ENCODE data around the gene EXOC4.
A peak's percentile ranks its signal among the peaks of the same experiment; 100 is the strongest.
"Not testable (repeated sequence)": the region's sequence is repeated elsewhere in the genome, so short reads cannot be mapped to it uniquely, and the experiment has no call there.

The EXOC4 gene

DNA sequence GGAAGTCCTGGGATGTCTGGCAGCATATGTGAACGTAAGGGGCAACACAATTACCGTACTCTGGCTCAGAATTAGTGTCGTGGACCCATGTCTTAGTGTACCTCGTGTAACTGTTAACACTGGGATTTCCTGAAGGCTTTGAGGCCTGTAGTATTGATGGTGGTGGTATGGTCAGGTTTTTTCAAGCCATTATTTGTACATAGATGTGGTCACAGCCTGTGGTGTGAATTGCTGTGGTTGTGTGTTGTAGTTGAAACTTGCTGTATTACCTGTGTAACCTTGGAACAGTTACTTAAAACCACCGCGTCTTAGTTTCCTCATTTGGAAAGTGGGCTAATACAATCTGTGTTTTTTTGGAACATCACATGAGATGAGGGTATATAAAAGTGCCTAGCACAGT, 5.3 kb downstream of the EXOC4 start:
- ATAC-seq (peak; percentile 72), DNase-seq (no peak)
- Mint-ChIP-seq H3K27ac (no peak overlapping the region), H3K9me3 (no peaks in the 10 kb centered on the region), H3K27me3 (no peaks in the 10 kb centered on the region), H3K4me3 (no peak overlapping the region), H3K4me1 (peaks cover 46% of the 10 kb centered on the region)

- H3K27me3 Mint-ChIP-seq = no peaks in the 10 kb centered on the region
Observed at GRCh38 chr7:133265821-133266220, 12.9 kb downstream of the EXOC4 start.

DNA sequence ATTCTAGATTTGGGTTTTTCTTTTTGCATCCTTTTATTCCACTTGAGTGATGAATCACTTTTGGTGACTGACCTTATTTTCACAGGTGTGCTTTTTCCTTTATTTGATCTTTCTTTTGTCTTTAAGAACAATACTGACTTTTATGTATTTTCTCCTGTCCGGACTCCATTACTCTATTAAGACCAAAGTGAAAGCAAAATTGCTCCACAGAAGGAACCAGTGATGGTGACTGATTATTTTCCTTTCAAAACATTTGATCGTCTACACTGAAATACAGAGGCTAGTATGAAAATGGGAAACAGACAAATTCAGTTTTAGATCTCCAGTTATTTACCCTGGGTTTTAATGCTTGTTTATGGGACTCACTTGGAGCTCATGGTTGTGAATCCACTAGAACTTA, 15.5 kb downstream of the EXOC4 start:
- no peak overlapping the region for H3K4me3 Mint-ChIP-seq
- H3K27me3 Mint-ChIP-seq = no peaks in the 10 kb centered on the region
- no peaks in the 10 kb centered on the region for H3K9me3 Mint-ChIP-seq
- ATAC-seq (no peak), DNase-seq (no peak)
- H3K27ac Mint-ChIP-seq = no peak overlapping the region
- peaks cover 25% of the 10 kb centered on the region for H3K4me1 Mint-ChIP-seq

More at GRCh38 chr7:133265821-133266220, 12.9 kb downstream of the EXOC4 start:
- H3K27ac Mint-ChIP-seq = no peak overlapping the region
- no peak for DNase-seq
- no peaks in the 10 kb centered on the region for H3K9me3 Mint-ChIP-seq
- no peak overlapping the region for H3K4me3 Mint-ChIP-seq
- H3K4me1 Mint-ChIP-seq = peaks cover 31% of the 10 kb centered on the region
- ATAC-seq = no peak

DNA sequence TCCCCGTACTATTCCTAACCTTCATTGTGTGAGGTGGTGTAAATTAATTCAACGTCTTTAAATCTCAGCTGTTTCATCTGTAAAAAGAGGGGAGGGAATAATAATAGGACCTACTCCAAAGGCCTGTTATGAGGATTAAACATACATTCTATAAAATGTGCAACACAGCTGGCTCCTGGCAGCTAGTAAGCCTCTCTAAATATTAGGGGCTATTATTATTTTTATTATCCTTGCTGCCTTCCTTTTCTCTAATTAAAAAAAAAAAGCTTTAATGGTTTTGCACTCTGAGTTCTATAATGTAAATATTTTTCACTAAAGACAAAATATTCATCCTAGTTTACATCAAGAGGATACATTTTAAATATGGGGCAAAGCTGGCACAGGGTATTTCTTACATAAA, 19.5 kb downstream of the EXOC4 start:
- Mint-ChIP-seq H3K27ac (no peak overlapping the region), H3K4me3 (no peak overlapping the region), H3K9me3 (no peaks in the 10 kb centered on the region), H3K27me3 (no peaks in the 10 kb centered on the region), H3K4me1 (peaks cover 14% of the 10 kb centered on the region)
- ATAC-seq (no peak), DNase-seq (no peak)

DNA sequence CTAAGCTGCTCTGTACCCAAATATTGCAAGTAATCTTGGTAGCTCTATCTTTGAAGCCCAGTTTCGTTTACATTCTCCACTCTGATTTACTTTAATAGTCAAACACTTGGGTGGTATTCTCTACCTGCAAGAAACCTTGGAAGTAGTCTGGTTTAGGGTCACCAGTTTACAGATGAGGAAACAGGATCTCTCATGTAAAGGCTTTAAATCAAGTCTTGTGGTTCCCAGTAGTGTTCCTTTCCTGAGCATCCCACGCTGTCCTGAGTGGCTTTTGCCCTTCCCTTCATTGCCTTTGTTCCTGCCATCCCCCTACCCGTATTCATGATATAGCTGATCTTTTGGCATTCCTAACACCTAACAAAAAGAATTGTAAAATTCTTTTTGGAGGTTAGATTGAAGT, 20.3 kb downstream of the EXOC4 start:
- no peak overlapping the region for H3K27ac Mint-ChIP-seq
- H3K27me3 Mint-ChIP-seq = no peaks in the 10 kb centered on the region
- peaks cover 5% of the 10 kb centered on the region for H3K4me1 Mint-ChIP-seq
- DNase-seq (no peak), ATAC-seq (no peak)
- no peak overlapping the region for H3K4me3 Mint-ChIP-seq
- peaks cover 3 to 4% of the 10 kb centered on the region in 2 donors for H3K9me3 Mint-ChIP-seq

DNA sequence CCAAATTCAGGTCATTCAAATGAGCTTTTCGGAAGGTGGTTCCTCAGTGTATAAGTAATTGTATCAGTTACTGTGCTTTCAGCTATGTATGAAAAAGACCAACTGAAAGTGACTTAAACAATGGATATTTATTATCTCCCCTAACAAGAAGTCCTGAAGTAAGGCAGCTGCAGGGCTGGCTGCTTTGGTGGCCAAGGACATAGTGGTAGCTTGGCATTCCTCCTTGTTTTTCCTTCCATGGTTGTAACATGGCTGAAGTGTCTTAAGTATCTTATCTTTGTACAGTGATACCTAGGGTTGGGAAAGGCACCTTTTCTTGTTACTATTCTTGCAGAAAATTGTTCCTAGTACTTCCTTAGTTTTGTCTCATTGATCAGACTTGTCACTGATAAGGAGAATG, 21.4 kb downstream of the EXOC4 start:
- Mint-ChIP-seq H3K4me1 (no peaks in the 10 kb centered on the region), H3K27ac (no peak overlapping the region), H3K9me3 (peaks cover 7 to 8% of the 10 kb centered on the region in 2 donors), H3K4me3 (no peak overlapping the region), H3K27me3 (no peaks in the 10 kb centered on the region)
- ATAC-seq (no peak), DNase-seq (no peak)

GRCh38 chr7:133275008-133275407, 22.1 kb downstream of the EXOC4 start:
- no peaks in the 10 kb centered on the region for H3K4me1 Mint-ChIP-seq
- peaks cover 7 to 8% of the 10 kb centered on the region in 2 donors for H3K9me3 Mint-ChIP-seq
- DNase-seq = no peak
- no peak overlapping the region for H3K27ac Mint-ChIP-seq
- no peak overlapping the region for H3K4me3 Mint-ChIP-seq
- no peak for ATAC-seq
- no peaks in the 10 kb centered on the region for H3K27me3 Mint-ChIP-seq

- ATAC-seq (no peak), DNase-seq (no peak)
- Mint-ChIP-seq H3K27me3 (no peaks in the 10 kb centered on the region), H3K4me1 (no peaks in the 10 kb centered on the region), H3K4me3 (no peak overlapping the region), H3K9me3 (peaks cover 7 to 8% of the 10 kb centered on the region in 2 donors), H3K27ac (no peak overlapping the region)
Observed at GRCh38 chr7:133275446-133276095, 22.7 kb downstream of the EXOC4 start.

GRCh38 chr7:133278975-133279374, 26.1 kb downstream of the EXOC4 start:
- H3K27me3 Mint-ChIP-seq, H3K27ac Mint-ChIP-seq, H3K4me1 Mint-ChIP-seq, DNase-seq, ATAC-seq, H3K9me3 Mint-ChIP-seq, H3K4me3 Mint-ChIP-seq: not testable (repeated sequence)

GRCh38 chr7:133282094-133282493, 29.2 kb downstream of the EXOC4 start:
- DNase-seq (no peak), ATAC-seq (no peak)
- H3K27me3 Mint-ChIP-seq = no peaks in the 10 kb centered on the region
- H3K9me3 Mint-ChIP-seq = peaks cover 7 to 8% of the 10 kb centered on the region in 2 donors
- H3K4me1 Mint-ChIP-seq = peaks cover 5% of the 10 kb centered on the region
- no peak overlapping the region for H3K27ac Mint-ChIP-seq
- H3K4me3 Mint-ChIP-seq = no peak overlapping the region

DNA sequence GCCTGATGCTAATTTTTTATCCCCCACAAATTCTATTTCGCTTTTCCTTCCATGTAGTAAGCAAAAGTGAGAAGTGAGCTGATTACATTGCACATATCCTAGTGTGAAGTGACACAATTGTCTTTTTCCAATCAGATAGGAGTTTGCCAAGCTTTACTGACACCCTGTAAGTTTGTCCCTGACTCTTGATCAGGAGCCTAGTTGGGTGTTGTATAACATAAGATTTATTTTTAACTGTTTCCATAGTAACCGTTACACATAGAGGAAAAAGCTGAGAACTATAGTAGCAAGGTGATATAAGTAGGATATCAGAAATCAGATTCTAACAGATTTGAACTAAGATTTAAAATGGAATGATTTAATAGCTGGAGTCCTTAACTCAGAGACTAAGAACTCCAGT, 31.2 kb downstream of the EXOC4 start:
- no peak overlapping the region for H3K27ac Mint-ChIP-seq
- no peaks in the 10 kb centered on the region for H3K27me3 Mint-ChIP-seq
- H3K9me3 Mint-ChIP-seq = no peaks in the 10 kb centered on the region
- peaks cover 5% of the 10 kb centered on the region for H3K4me1 Mint-ChIP-seq
- no peak for DNase-seq
- H3K4me3 Mint-ChIP-seq = no peak overlapping the region
- no peak for ATAC-seq

DNA sequence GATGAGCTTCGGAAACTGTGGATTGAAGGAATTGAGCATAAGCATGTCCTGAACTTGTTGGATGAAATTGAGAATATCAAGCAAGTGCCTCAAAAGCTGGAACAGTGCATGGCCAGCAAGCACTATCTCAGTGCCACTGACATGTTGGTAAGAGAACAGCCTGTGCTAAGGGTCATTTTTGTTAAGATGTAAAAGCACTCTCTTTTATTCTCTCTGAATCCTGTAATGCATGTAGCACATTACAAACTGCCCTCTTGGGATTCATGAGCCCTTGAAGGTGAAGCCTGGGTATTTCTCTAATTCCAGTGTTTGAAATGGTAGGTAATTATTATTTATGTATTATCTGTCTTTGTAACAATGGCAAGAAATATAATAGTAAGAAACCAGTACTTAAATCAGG, 36.1 kb downstream of the EXOC4 start:
- no peaks in the 10 kb centered on the region for H3K27me3 Mint-ChIP-seq
- peaks cover 5% of the 10 kb centered on the region for H3K4me1 Mint-ChIP-seq
- DNase-seq (no peak), ATAC-seq (no peak)
- H3K27ac Mint-ChIP-seq = no peak overlapping the region
- no peaks in the 10 kb centered on the region for H3K9me3 Mint-ChIP-seq
- no peak overlapping the region for H3K4me3 Mint-ChIP-seq

- Mint-ChIP-seq H3K27ac (no peak overlapping the region), H3K4me3 (no peak overlapping the region), H3K27me3 (no peaks in the 10 kb centered on the region), H3K4me1 (peaks cover 2% of the 10 kb centered on the region), H3K9me3 (no peaks in the 10 kb centered on the region)
- no peak for DNase-seq
- no peak for ATAC-seq
Observed at GRCh38 chr7:133290041-133290440, 37.2 kb downstream of the EXOC4 start.

DNA sequence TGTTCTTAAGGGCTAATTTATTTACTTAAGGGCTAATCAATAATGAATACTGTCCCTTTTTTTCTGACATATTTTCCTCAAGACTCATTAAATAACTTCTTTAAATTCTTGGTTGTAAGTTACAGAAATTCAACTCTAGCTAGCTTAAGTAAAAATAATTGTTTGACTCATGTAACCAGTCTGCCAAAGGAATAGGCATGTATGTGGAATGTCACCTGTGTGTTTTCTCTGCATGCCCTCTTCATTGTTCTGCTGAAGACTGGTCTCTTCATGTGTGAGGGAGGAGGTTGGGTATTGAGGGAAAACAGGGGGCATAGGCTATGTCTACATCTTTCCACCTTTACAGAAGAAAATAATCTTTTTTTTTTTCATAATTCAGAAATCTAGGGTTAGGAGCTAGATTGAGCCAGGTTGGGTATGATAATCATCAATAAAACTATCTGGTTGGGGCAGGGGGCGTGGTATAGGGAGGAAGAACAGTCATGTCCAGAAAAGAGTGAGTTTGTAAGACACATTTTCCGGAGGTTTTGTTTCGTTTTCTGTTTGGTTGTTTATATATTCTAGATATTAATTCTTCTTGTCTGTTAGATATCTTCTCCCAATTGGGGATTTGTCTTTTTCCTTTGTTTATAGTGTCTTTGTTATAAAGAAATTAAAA, 37.9 kb downstream of the EXOC4 start:
- Mint-ChIP-seq H3K27me3 (no peaks in the 10 kb centered on the region), H3K4me1 (no peaks in the 10 kb centered on the region), H3K27ac (no peak overlapping the region), H3K4me3 (no peak overlapping the region), H3K9me3 (no peaks in the 10 kb centered on the region)
- ATAC-seq (no peak), DNase-seq (no peak)

GRCh38 chr7:133292631-133293030, 39.8 kb downstream of the EXOC4 start:
- Mint-ChIP-seq H3K27me3 (no peaks in the 10 kb centered on the region), H3K4me3 (no peak overlapping the region), H3K4me1 (no peaks in the 10 kb centered on the region), H3K9me3 (no peaks in the 10 kb centered on the region), H3K27ac (no peak overlapping the region)
- DNase-seq (no peak), ATAC-seq (no peak)

DNA sequence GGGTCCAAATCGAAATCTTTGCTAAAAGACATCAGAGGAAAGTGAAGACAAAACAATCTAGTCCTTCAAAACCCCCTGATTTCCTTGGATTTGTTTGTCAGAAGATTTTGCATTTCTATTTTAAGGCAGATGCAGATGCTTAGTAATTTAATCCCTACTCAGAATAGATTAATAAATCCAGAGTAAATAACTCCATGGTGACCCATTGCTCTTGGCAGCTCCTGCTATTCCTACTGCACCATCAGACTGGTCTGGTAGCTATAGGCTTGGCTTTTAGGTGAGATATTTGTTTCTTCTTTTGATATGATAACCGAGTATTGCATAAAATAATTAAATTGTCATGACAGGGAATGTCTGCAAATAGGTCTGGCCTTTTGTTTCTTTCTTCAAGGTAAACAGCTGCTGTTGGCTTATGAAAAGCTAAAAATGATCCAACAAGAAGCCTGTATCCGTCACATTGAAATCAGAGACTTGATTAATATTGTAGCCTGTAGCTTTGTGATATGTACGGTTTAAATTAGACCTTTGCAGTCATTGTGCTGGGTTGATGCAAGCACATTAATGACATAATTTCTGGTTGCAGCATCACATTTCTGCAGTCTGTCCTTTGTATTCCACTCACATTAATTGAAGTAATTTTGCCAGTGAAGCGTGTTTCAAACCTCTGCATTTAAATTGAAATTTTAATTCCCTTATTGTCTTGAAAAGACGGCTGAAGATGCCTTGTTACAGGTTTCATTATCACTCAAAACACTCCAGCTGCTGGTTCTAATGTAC, 40.7 kb downstream of the EXOC4 start:
- no peaks in the 10 kb centered on the region for H3K4me1 Mint-ChIP-seq
- no peaks in the 10 kb centered on the region for H3K27me3 Mint-ChIP-seq
- DNase-seq (no peak), ATAC-seq (no peak)
- H3K4me3 Mint-ChIP-seq = no peak overlapping the region
- H3K27ac Mint-ChIP-seq = no peak overlapping the region
- H3K9me3 Mint-ChIP-seq = no peaks in the 10 kb centered on the region

Measured in stimulated activated naive CD8-positive, alpha-beta T cell treated with anti-CD3 and anti-CD28 coated beads, Interleukin-15, amount 100 ng/mL, for 72 hours (primary cell).